SU-DHL-6 (cell line): ENCODE measurements around the gene MOV10L1.

Source experiments
- H2AFZ ChIP-seq: fragments of 200-600 bp; sonication (generic); 2 replicates; pipeline ENCODE4 v1.6.1; 2014; ENCODE audit warnings: low read depth, mild to moderate bottlenecking, moderate library complexity, mixed read lengths, antibody characterized with exemption, low read length; ENCODE audit not compliant: severe bottlenecking
- H3F3A ChIP-seq: fragments of 200-600 bp; shearing (Covaris generic); 2 replicates; pipeline ENCODE4 v1.6.0; 2016; ENCODE audit warnings: antibody characterized with exemption, mild to moderate bottlenecking; ENCODE audit not compliant: insufficient read depth
- H3K27ac ChIP-seq: fragments of 200-600 bp; sonication (generic); 2 replicates; pipeline ENCODE4 v1.5.1; 2016; ENCODE audit warnings: low read depth, mild to moderate bottlenecking, low read length, moderate library complexity, mixed read lengths
- H3K27me3 ChIP-seq: fragments of 200-600 bp; sonication (generic), shearing (Covaris generic); 2 replicates; pipeline ENCODE4 v1.6.0; 2014; ENCODE audit warnings: mild to moderate bottlenecking, low read length
- H3K36me3 ChIP-seq: fragments of 200-600 bp; sonication (generic); 2 replicates; pipeline ENCODE4 v1.6.1; 2014; ENCODE audit warnings: mild to moderate bottlenecking, low read length, mixed read lengths
- H3K4me2 ChIP-seq: fragments of 300-600, 200-600 bp; shearing (Covaris generic), sonication (generic); 2 replicates; pipeline ENCODE4 v1.6.0; 2014; ENCODE audit warnings: low read length, low read depth, mild to moderate bottlenecking; ENCODE audit not compliant: poor library complexity, severe bottlenecking
- H3K4me3 ChIP-seq: fragments of 200-600 bp; sonication (generic); 2 replicates; pipeline ENCODE4 v1.5.1; 2014; ENCODE audit warnings: antibody characterized with exemption, low read length, mild to moderate bottlenecking, mixed read lengths; ENCODE audit not compliant: insufficient read depth, poor library complexity, severe bottlenecking
- H3K79me2 ChIP-seq: fragments of 200-600 bp; sonication (generic); 2 replicates; pipeline ENCODE4 v1.6.1; 2014; ENCODE audit warnings: mild to moderate bottlenecking, low read length, moderate library complexity; ENCODE audit not compliant: insufficient read depth
- H3K9ac ChIP-seq: fragments of 200-600 bp; sonication (generic); 2 replicates; pipeline ENCODE4 v1.7.0; 2014; ENCODE audit warnings: mild to moderate bottlenecking, low read length
- H3K9me2 ChIP-seq: fragments of 200-600 bp; sonication (generic); replicated peaks from 2 replicates; pipeline ENCODE4 v1.6.1; 2014; ENCODE audit warnings: low read length; ENCODE audit not compliant: insufficient read depth
- H3K9me3 ChIP-seq: fragments of 200-600 bp; sonication (generic); 2 replicates; pipeline ENCODE4 v1.6.1; 2014; ENCODE audit warnings: low read length, mixed read lengths; ENCODE audit not compliant: insufficient read depth
- H4K20me1 ChIP-seq: fragments of 200-600 bp; sonication (generic); 2 replicates; pipeline ENCODE4 v1.6.1; 2014; ENCODE audit warnings: low read depth, mild to moderate bottlenecking, antibody characterized with exemption, low read length, moderate library complexity, mixed read lengths
- CTCF ChIP-seq: fragments of 200-600 bp; sonication (generic); IDR thresholded peaks from one replicate; pipeline ENCODE4 v1.5.1; 2017; ENCODE audit warnings: antibody characterized with exemption, mild to moderate bottlenecking, low read length, moderate library complexity; ENCODE audit not compliant: insufficient read depth, poor library complexity, severe bottlenecking
- EZH2phosphoT487 ChIP-seq: fragments of 200-600 bp; sonication (generic), shearing (Covaris generic); conservative IDR thresholded peaks from 2 replicates; pipeline ENCODE4 v1.6.1; 2018; ENCODE audit warnings: mild to moderate bottlenecking, antibody characterized with exemption, low read length, moderate library complexity, mixed read lengths

Gene MOV10L1

GRCh38 chr22:50180727-50181521, 91.1 kb downstream of the MOV10L1 start:
- H3F3A ChIP-seq, result no peaks in the 10 kb centered on the region
- no peak overlapping the region for H3K27ac ChIP-seq
- H2AFZ ChIP-seq, result no peak overlapping the region
- no peaks in the 10 kb centered on the region for H3K27me3 ChIP-seq
- no peaks in the 10 kb centered on the region for H3K36me3 ChIP-seq
- H3K9me2 ChIP-seq, result no peaks in the 10 kb centered on the region
- H3K9ac ChIP-seq, result no peak overlapping the region
- no peaks in the 10 kb centered on the region for H3K79me2 ChIP-seq
- H4K20me1 ChIP-seq, result no peaks in the 10 kb centered on the region
- H3K9me3 ChIP-seq, result no peaks in the 10 kb centered on the region
- H3K4me2 ChIP-seq, result no peak overlapping the region
- no peak overlapping the region for H3K4me3 ChIP-seq
- no peak for TF ChIP-seq EZH2phosphoT487
- TF ChIP-seq CTCF, result no peak

- H3K4me3 ChIP-seq, result no peak overlapping the region
- H4K20me1 ChIP-seq, result no peaks in the 10 kb centered on the region
- no peak overlapping the region for H2AFZ ChIP-seq
- no peaks in the 10 kb centered on the region for H3K9me3 ChIP-seq
- H3F3A ChIP-seq, result peaks cover 9% of the 10 kb centered on the region
- no peaks in the 10 kb centered on the region for H3K9me2 ChIP-seq
- no peak for TF ChIP-seq EZH2phosphoT487
- no peak for TF ChIP-seq CTCF
- no peaks in the 10 kb centered on the region for H3K27me3 ChIP-seq
- H3K4me2 ChIP-seq, result no peak overlapping the region
- H3K9ac ChIP-seq, result no peak overlapping the region
- no peaks in the 10 kb centered on the region for H3K36me3 ChIP-seq
- peaks cover 14% of the 10 kb centered on the region for H3K79me2 ChIP-seq
- H3K27ac ChIP-seq, result no peak overlapping the region
Measured at GRCh38 chr22:50182176-50183081, 92.6 kb downstream of the MOV10L1 start.

GRCh38 chr22:50183141-50183971, 93.5 kb downstream of the MOV10L1 start:
- Histone ChIP-seq H3K9ac (no peak overlapping the region), H3K79me2 (peaks cover 18% of the 10 kb centered on the region), H3K27ac (no peak overlapping the region), H3F3A (peaks cover 15% of the 10 kb centered on the region), H4K20me1 (no peaks in the 10 kb centered on the region), H3K27me3 (no peaks in the 10 kb centered on the region), H3K4me2 (no peak overlapping the region), H3K4me3 (no peak overlapping the region), H3K36me3 (no peaks in the 10 kb centered on the region), H3K9me2 (no peaks in the 10 kb centered on the region), H2AFZ (no peak overlapping the region), H3K9me3 (no peaks in the 10 kb centered on the region)
- TF ChIP-seq EZH2phosphoT487 (no peak), CTCF (no peak)
